Measurements from ENCODE around the gene TCF19.

The TCF19 gene
- total RNA-seq = 9.7 to 14.9 reads per million in 2 donors

GRCh38 chr6:31158140-31158862, at the start of gene TCF19:
Gene TCF19, plus strand, starts transcription at chr6:31158589. Its CDS starts 881 bp downstream, at chr6:31159470.
- peak; percentile 96 to 99 (median 99) for DNase-seq

- DNase-seq = no peak
Measured at GRCh38 chr6:31110825-31111582, 47.4 kb upstream of the TCF19 start.

GRCh38 chr6:31111712-31112111, 46.7 kb upstream of the TCF19 start:
- no peak for DNase-seq

GRCh38 chr6:31112478-31112877, 45.9 kb upstream of the TCF19 start, which contains the start of gene C6orf15:
Gene C6orf15, minus strand, starts transcription at chr6:31112575. Its CDS starts 20 bp downstream, at chr6:31112555.
- no peak for DNase-seq

GRCh38 chr6:31113861-31114540, 44.4 kb upstream of the TCF19 start:
- DNase-seq = no peak

GRCh38 chr6:31114541-31114878, 43.9 kb upstream of the TCF19 start, which contains the start of gene PSORS1C1:
Gene PSORS1C1, plus strand, starts transcription at chr6:31114800. Its CDS starts 14,833 bp downstream, at chr6:31129633.
- no peak for DNase-seq

GRCh38 chr6:31114970-31115849, 43.2 kb upstream of the TCF19 start:
- DNase-seq = no peak

- DNase-seq = no peak
Measured at GRCh38 chr6:31115941-31116560, 42.3 kb upstream of the TCF19 start.

- no peak for DNase-seq
Measured at GRCh38 chr6:31116661-31117385, 41.6 kb upstream of the TCF19 start.

GRCh38 chr6:31118178-31118577, 40.2 kb upstream of the TCF19 start:
- no peak for DNase-seq

GRCh38 chr6:31120151-31120915, 38.1 kb upstream of the TCF19 start, which contains the start of gene CDSN:
Gene CDSN, minus strand, starts transcription at chr6:31120446. Its CDS starts 27 bp downstream, at chr6:31120419.
- DNase-seq = no peak

GRCh38 chr6:31121131-31121790, 37.1 kb upstream of the TCF19 start:
- DNase-seq = no peak

- DNase-seq = no peak
Measured at GRCh38 chr6:31122791-31123706, 35.3 kb upstream of the TCF19 start.

GRCh38 chr6:31125162-31125561, 33.2 kb upstream of the TCF19 start:
- no peak for DNase-seq

- no peak for DNase-seq
Measured at GRCh38 chr6:31125586-31126363, 32.6 kb upstream of the TCF19 start.

GRCh38 chr6:31126396-31127175, 31.8 kb upstream of the TCF19 start:
- no peak for DNase-seq

All from T-helper 2 cell (primary cell).